Endothelial cell of umbilical vein (primary cell): ENCODE data around the gene CTSL. TPM values are rescaled to one million over a fixed set of nuclear protein-coding genes. Genes with fewer than 3 reads are reported as not detected.

ENCODE experiments used
- BruUV-seq: library from RNA; stranded (reverse); fragments of 400-500 nt; replicated peaks from 2 replicates; lab custom pipeline; 2021; lab: Mats Ljungman, UMichigan
- CTCF ChIA-PET: fragments of 300-600, 350-600 bp; sonication (Branson Sonifier 250); formaldehyde crosslinking; loops from one replicate; lab custom pipeline; 2021; ENCODE audit warnings: antibody characterized with exemption, inconsistent platforms; lab: Charles Lee
- POLR2A ChIA-PET: fragments of 300-600, 350-600 bp; sonication (Branson Sonifier 250); formaldehyde crosslinking; loops from one replicate; lab custom pipeline; 2021; ENCODE audit warnings: antibody characterized with exemption, inconsistent platforms; lab: Charles Lee
- DNase-seq: peaks from one replicate; pipeline ENCODE4 v3.0.0-alpha.2; 2011; ENCODE audit warnings: low read depth, low spot score
- FAIRE-seq: peaks from 2 replicates; lab custom pipeline; 2011; peaks lifted over from hg19 to GRCh38; lab: Jason Lieb, UNC
- H2AFZ ChIP-seq: 2 replicates; pipeline ENCODE4 v1.6.0; 2012; ENCODE audit warnings: low read depth, low read length, control low read depth, inconsistent platforms
- H3K27ac ChIP-seq: 2 replicates; pipeline ENCODE4 v1.5.1; 2011; ENCODE audit warnings: low read depth, mild to moderate bottlenecking, control low read depth, low read length, moderate library complexity; ENCODE audit not compliant: insufficient read depth
- H3K27me3 ChIP-seq, 2 experiments: 2 replicates each; pipeline versions ENCODE4 v1.6.0 to v1.6.1; 2011; ENCODE audit warnings: low read length in 2 of 2, mixed read lengths in 1 of 2; ENCODE audit not compliant: control insufficient read depth in 2 of 2, insufficient read depth in 2 of 2
- H3K36me3 ChIP-seq, 2 experiments: 2 replicates in 1 of 2; 3 replicates in 1 of 2; pipeline ENCODE4 v1.5.1; 2011; ENCODE audit warnings: low read length in 2 of 2, mild to moderate bottlenecking in 1 of 2, moderate library complexity in 1 of 2; ENCODE audit not compliant: control insufficient read depth in 2 of 2, insufficient read depth in 2 of 2; ENCODE audit errors: extremely low read depth in 1 of 2
- H3K4me1 ChIP-seq: 3 replicates; pipeline ENCODE4 v1.5.1; 2011; ENCODE audit warnings: mild to moderate bottlenecking, low read length; ENCODE audit not compliant: control insufficient read depth, insufficient read depth; ENCODE audit errors: extremely low read depth
- H3K4me2 ChIP-seq: 2 replicates; pipeline ENCODE4 v1.6.1; 2011; ENCODE audit warnings: low read length, control low read depth, mixed read lengths; ENCODE audit not compliant: insufficient read depth
- H3K4me3 ChIP-seq, 3 experiments: fragments of 200-600 bp in 1 of 3; sonication (generic), shearing (Covaris generic) in 1 of 3; replicated peaks in 1 of 3; 2 replicates each; pipeline ENCODE4 v1.5.1; 2011 to 2016; ENCODE audit warnings: control low read depth in 3 of 3, low read length in 3 of 3, mild to moderate bottlenecking in 2 of 3, inconsistent platforms in 1 of 3, low read depth in 1 of 3, moderate library complexity in 1 of 3; ENCODE audit not compliant: insufficient read depth in 1 of 3
- H3K79me2 ChIP-seq: 2 replicates; pipeline ENCODE4 v1.6.0; 2012; ENCODE audit warnings: low read length, inconsistent platforms; ENCODE audit not compliant: control insufficient read depth, insufficient read depth
- H3K9ac ChIP-seq: replicated peaks from 2 replicates; pipeline ENCODE3; 2011; ENCODE audit warnings: low read length, control low read depth; ENCODE audit not compliant: insufficient read depth; ENCODE audit errors: extremely low read depth
- H3K9me1 ChIP-seq: replicated peaks from 3 replicates; pipeline ENCODE4 v1.6.0; 2011; ENCODE audit warnings: mild to moderate bottlenecking, low read length; ENCODE audit not compliant: control insufficient read depth, insufficient read depth; ENCODE audit errors: extremely low read depth
- H3K9me3 ChIP-seq: replicated peaks from 2 replicates; pipeline ENCODE4 v1.5.1; 2012; ENCODE audit warnings: low read length, inconsistent platforms; ENCODE audit not compliant: control insufficient read depth, insufficient read depth
- H4K20me1 ChIP-seq: replicated peaks from 2 replicates; pipeline ENCODE3; 2011; ENCODE audit warnings: mild to moderate bottlenecking, low read length; ENCODE audit not compliant: control insufficient read depth, insufficient read depth; ENCODE audit errors: extremely low read depth
- CTCF ChIP-seq, 2 donors: IDR thresholded peaks; 1 replicate in 1 of 2; 2 replicates in 1 of 2; pipeline ENCODE4 v1.5.1; 2011; ENCODE audit warnings: low read length in 2 of 2, mild to moderate bottlenecking in 2 of 2, moderate library complexity in 2 of 2, control low read depth in 1 of 2, inconsistent platforms in 1 of 2, low read depth in 1 of 2; ENCODE audit not compliant: insufficient read depth in 1 of 2; ENCODE audit errors: extremely low read depth in 1 of 2
- EZH2 ChIP-seq: IDR thresholded peaks from 2 replicates; pipeline ENCODE4 v1.6.1; 2012; ENCODE audit warnings: borderline replicate concordance, low read depth, mild to moderate bottlenecking, moderate library complexity, low read length, inconsistent platforms; ENCODE audit not compliant: severe bottlenecking
- FOS ChIP-seq: IDR thresholded peaks from 2 replicates; pipeline ENCODE4 v1.6.1; 2011; ENCODE audit warnings: mild to moderate bottlenecking, low read length, moderate library complexity, borderline replicate concordance; ENCODE audit not compliant: insufficient read depth
- GATA2 ChIP-seq: IDR thresholded peaks from 2 replicates; pipeline ENCODE4 v1.7.0; 2011; ENCODE audit warnings: low read depth, mild to moderate bottlenecking, moderate library complexity, mixed read lengths, low read length; ENCODE audit not compliant: insufficient read length, insufficient read depth
- JUN ChIP-seq: IDR thresholded peaks from 2 replicates; pipeline ENCODE4 v1.6.1; 2011; ENCODE audit warnings: borderline replicate concordance, low read depth; ENCODE audit not compliant: insufficient read length, insufficient read depth
- MAX ChIP-seq: IDR thresholded peaks from 2 replicates; pipeline ENCODE4 v1.6.1; 2011; ENCODE audit not compliant: insufficient read depth, insufficient read length
- MYC ChIP-seq: IDR thresholded peaks from one replicate; pipeline ENCODE4 v1.6.1; 2011; ENCODE audit warnings: mild to moderate bottlenecking, low read depth, low read length
- POLR2A ChIP-seq: IDR thresholded peaks from 2 replicates; pipeline ENCODE4 v1.6.1; 2012; ENCODE audit warnings: low read depth, mild to moderate bottlenecking, control low read depth, low read length
- POLR2AphosphoS5 ChIP-seq: IDR thresholded peaks from 2 replicates; pipeline ENCODE4 v1.6.1; 2012; ENCODE audit warnings: low read depth, mild to moderate bottlenecking, control low read depth, low read length, moderate library complexity; ENCODE audit not compliant: insufficient read depth
- dilution Hi-C: fragments of 300-500 bp; cut with MboI; formaldehyde crosslinking; loops from one replicate; pipeline ENCODE4 v1.15.0; 2019; ENCODE audit warnings: low sequenced_read_pairs; ENCODE audit not compliant: extremely low pct_ligation_motif_present
- intact Hi-C: fragments of 100-400 bp; cut with micrococcal nuclease; formaldehyde crosslinking; loops from one replicate; pipeline ENCODE4 v1.10.0; 2022
- polyA plus RNA-seq, 4 experiments: library from polyadenylated mRNA; depleted of rRNA in 3 of 4; stranded (reverse) in 3 of 4; unstranded in 1 of 4; fragments of >200 nt; gene quantifications; 2 replicates each; pipeline versions ENCODE4 v1.2.1 to v1.2.3, GENCODE V29; 2011 to 2012; ENCODE audit warnings: missing spikeins in 1 of 4
- total RNA-seq: library from RNA; stranded (reverse); gene quantifications from 2 replicates; pipeline ENCODE4 v1.2.3, GENCODE V29; 2021

The CTSL gene
- total and polyA plus RNA-seq, 2 donors (not counting 3 experiments of a cell fraction or from before 2014, with no cell fraction given), result 98.4 to 107 TPM

GRCh38 chr9:87694236-87694755 is 31.6 kb upstream of the CTSL start:
- Histone ChIP-seq H4K20me1 (no peaks in the 10 kb centered on the region), H3K9me1 (no peaks in the 10 kb centered on the region), H3K4me3 (no peak overlapping the region), H3K9ac (no peak overlapping the region), H2AFZ (no peak overlapping the region), H3K4me2 (no peak overlapping the region), H3K9me3 (no peaks in the 10 kb centered on the region), H3K79me2 (no peaks in the 10 kb centered on the region), H3K27ac (no peak overlapping the region), H3K36me3 (peaks cover 4 to 38% of the 10 kb centered on the region in 2 experiments), H3K4me1 (no peaks in the 10 kb centered on the region), H3K27me3 (no peaks in the 10 kb centered on the region)
- TF ChIP-seq POLR2AphosphoS5 (no peak), POLR2A (no peak), EZH2 (no peak), CTCF (IDR thresholded peaks at IDR 0.05; ENCODE audit: extremely low read depth in 1 of 2, insufficient read depth in 1 of 2, low read depth in 1 of 2, low read length in 2 of 2) (no peak), GATA2 (no peak), FOS (no peak), JUN (no peak), MAX (no peak), MYC (no peak)
- DNase-seq (no peak), FAIRE-seq (no peak)
- CTCF ChIA-PET, result interaction anchor here (0.8 to 2.1 kb wide), 4 partner anchors 8 to 118 kb away, joined by 3 to 7 read pairs (median 3); partner anchors contain the start of gene CTSL
- dilution Hi-C loops (no loop called here), intact Hi-C loops (no loop called here)
- POLR2A ChIA-PET, result no interaction called here
- BruUV-seq, result no TSS peak
